Mammary epithelial cell (primary cell): ENCODE measurements around the gene FAM186B.

Source experiments
- CTCF ChIP-seq, 2 donors: IDR thresholded peaks in 1 of 2; conservative IDR thresholded peaks in 1 of 2; 2 replicates each; pipeline ENCODE4 v1.5.1; 2011 to 2012; ENCODE audit warnings: inconsistent platforms in 2 of 2, low read length in 2 of 2, mild to moderate bottlenecking in 2 of 2, control low read depth in 1 of 2, low read depth in 1 of 2; ENCODE audit not compliant: insufficient read depth in 1 of 2; ENCODE audit errors: extremely low read depth in 1 of 2
- EZH2 ChIP-seq: IDR thresholded peaks from 2 replicates; pipeline ENCODE4 v1.6.1; 2012; ENCODE audit warnings: low read length, inconsistent platforms, borderline replicate concordance

DNA sequence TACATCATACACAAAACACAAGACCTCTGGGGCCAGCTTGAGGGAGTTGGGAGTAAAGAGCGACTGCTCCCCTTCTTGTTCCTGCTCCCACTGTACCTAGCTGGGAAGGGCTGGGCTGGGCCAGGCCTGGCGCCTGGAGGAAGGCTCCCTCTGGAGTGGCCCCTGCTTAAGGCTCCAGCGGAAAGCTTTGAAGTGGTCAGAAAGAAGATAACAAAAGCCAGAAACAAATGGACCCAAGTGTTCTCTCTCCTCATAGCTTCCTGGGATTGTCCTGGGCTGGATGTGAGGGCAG is 43.2 kb upstream of the FAM186B start:
- TF ChIP-seq CTCF (conservative IDR thresholded peaks at IDR 0.05 in 1 of 2, IDR thresholded peaks at IDR 0.05 in 1 of 2; ENCODE audit: extremely low read depth in 1 of 2, insufficient read depth in 1 of 2, low read depth in 1 of 2, low read length in 2 of 2) (no peak), EZH2 (no peak)
